22Rv1 (cell line): Measurements from ENCODE around the gene GAB2.

Experiments
- CTCF ChIP-seq: fragments of 450-650 bp; IDR thresholded peaks from 2 replicates; pipeline ENCODE4 v1.5.1; 2017; ENCODE audit warnings: mild to moderate bottlenecking
- ZFX ChIP-seq: fragments of 450-650 bp; IDR thresholded peaks from 2 replicates; pipeline ENCODE4 v1.6.1; 2017; ENCODE audit warnings: antibody characterized with exemption, borderline replicate concordance

GRCh38 chr11:78218707-78219492, 198.7 kb downstream of the GAB2 start:
- TF ChIP-seq CTCF (no peak), ZFX (no peak)
